ENCODE results near the gene LGALS7. TPM values are rescaled to one million over a fixed set of nuclear protein-coding genes. Genes with fewer than 3 reads are reported as not detected.
A peak's percentile ranks its signal among the peaks of the same experiment; 100 is the strongest.

The LGALS7 gene
- total and polyA plus RNA-seq, 8 donors = 1.7 to 1,381 (median 2.0) TPM; not detected in 5

- H3K36me3 ChIP-seq = peaks cover 86 to 100% (median 98%) of the 10 kb centered on the region in 4 donors
- no peaks in the 10 kb centered on the region for H3K27me3 ChIP-seq
- peaks cover 11 to 64% (median 40%) of the 10 kb centered on the region in 4 donors for H3K4me1 ChIP-seq
- no peak for DNase-seq
- 69 to 83% (median 80%) methylated on average over 25 to 30 of the region's 30 CpGs for WGBS, 5 donors
- intact Hi-C loops (cut with DNase I; ENCODE audit: low total_unique reads) = no loop called here
- TF ChIP-seq, protein P1, sequence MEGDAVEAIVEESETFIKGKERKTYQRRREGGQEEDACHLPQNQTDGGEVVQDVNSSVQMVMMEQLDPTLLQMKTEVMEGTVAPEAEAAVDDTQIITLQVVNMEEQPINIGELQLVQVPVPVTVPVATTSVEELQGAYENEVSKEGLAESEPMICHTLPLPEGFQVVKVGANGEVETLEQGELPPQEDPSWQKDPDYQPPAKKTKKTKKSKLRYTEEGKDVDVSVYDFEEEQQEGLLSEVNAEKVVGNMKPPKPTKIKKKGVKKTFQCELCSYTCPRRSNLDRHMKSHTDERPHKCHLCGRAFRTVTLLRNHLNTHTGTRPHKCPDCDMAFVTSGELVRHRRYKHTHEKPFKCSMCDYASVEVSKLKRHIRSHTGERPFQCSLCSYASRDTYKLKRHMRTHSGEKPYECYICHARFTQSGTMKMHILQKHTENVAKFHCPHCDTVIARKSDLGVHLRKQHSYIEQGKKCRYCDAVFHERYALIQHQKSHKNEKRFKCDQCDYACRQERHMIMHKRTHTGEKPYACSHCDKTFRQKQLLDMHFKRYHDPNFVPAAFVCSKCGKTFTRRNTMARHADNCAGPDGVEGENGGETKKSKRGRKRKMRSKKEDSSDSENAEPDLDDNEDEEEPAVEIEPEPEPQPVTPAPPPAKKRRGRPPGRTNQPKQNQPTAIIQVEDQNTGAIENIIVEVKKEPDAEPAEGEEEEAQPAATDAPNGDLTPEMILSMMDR (IDR thresholded peaks at IDR 0.05) = no peak
- TF ChIP-seq EP300 (IDR thresholded peaks at IDR 0.05) (no peak), POLR2AphosphoS5 (IDR thresholded peaks at IDR 0.05) (no peak), POLR2A (IDR thresholded peaks at IDR 0.05) (no peak)
- no peak overlapping the region for H3K4me3 ChIP-seq
- no peaks in the 10 kb centered on the region for H3K9me3 ChIP-seq
- H3K27ac ChIP-seq = peak overlapping the region in 4 of 5 donors; percentile 29 to 81 (median 39)
These were observed 46.5 kb downstream of the LGALS7 start for GRCh38 chr19:38726761-38727301.

DNA sequence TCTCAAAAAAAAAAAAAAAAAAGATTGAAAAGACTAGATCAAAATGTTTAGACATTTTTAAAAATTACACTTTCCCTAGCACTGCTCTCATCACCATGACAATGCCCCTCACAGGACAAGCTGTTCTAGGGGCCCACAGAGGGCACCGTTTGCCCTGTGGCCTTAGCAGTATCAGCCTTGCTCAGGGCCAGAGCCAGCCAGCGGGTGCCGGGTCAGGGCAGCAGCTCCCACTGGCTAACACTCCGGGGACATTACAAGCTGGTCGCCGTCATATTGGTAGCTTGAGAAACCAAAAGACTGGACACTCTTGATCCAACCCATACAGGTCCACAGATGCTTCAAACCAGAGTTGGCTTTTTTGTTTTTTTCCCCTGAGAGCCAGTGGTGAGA is 47.0 kb downstream of the LGALS7 start:
- intact Hi-C loops (cut with DNase I; ENCODE audit: low total_unique reads) = no loop called here
- Histone ChIP-seq H3K4me1 (peaks cover 5 to 64% (median 41%) of the 10 kb centered on the region in 4 donors), H3K36me3 (peaks cover 91 to 100% (median 98%) of the 10 kb centered on the region in 4 donors), H3K27ac (peak overlapping the region in 4 of 5 donors; percentile 29 to 81 (median 39)), H3K27me3 (no peaks in the 10 kb centered on the region), H3K9me3 (no peaks in the 10 kb centered on the region), H3K4me3 (no peak overlapping the region)
- DNase-seq = no peak
- TF ChIP-seq POLR2A (IDR thresholded peaks at IDR 0.05) = no peak
- TF ChIP-seq, protein P1 (IDR thresholded peaks at IDR 0.05) = no peak
- no peak for TF ChIP-seq EP300 (IDR thresholded peaks at IDR 0.05)
- no peak for TF ChIP-seq POLR2AphosphoS5 (IDR thresholded peaks at IDR 0.05)
- 74 to 90% (median 87%) methylated on average over 6 of the region's 6 CpGs for WGBS, 5 donors

DNA sequence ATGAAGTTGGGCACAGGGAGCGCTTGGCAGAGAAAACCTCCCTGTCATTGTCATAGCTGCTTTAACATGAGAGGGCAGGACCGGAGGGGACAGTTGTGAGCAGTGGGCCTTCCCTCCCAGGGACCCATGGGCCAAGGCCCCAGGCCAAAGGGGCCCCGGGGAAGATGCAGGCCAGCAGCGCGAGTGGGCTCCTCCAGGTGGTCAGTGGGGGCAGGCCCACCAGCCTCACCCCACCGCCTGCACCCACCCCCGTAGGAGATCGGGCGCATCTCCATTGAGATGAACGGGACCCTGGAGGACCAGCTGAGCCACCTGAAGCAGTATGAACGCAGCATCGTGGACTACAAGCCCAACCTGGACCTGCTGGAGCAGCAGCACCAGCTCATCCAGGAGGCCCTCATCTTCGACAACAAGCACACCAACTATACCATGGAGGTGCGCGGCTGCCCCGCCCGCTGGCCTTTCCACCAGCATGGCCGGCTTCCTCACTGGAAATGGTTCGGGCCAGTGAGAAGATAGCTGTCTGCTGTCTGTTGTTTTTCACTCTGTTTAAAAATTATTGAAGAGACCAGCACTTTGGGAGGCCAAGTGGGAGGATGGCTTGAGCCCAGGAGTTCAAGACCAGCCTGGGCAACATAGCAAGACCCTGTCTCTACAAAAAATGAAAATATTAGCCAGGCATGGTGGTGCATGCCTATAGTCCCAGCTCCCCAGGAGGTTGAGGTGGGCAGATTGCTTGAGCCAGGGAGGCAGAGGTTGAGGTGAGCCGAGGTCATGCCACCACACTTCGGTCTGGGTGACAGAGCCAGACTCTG is 47.6 kb downstream of the LGALS7 start:
- whole genome bisulfite sequencing, 5 donors = 87 to 91% (median 90%) methylated on average over 13 to 21 of the region's 21 CpGs
- H3K36me3 ChIP-seq = peaks cover 86 to 100% (median 98%) of the 10 kb centered on the region in 4 donors
- H3K27me3 ChIP-seq = no peaks in the 10 kb centered on the region
- H3K4me1 ChIP-seq = peaks cover 2 to 64% (median 41%) of the 10 kb centered on the region in 4 donors
- DNase-seq = no peak
- H3K9me3 ChIP-seq = no peaks in the 10 kb centered on the region
- H3K27ac ChIP-seq = peak overlapping the region in 3 of 5 donors; percentile 32 to 81 (median 46)
- H3K4me3 ChIP-seq = no peak overlapping the region
- TF ChIP-seq, protein P1 (IDR thresholded peaks at IDR 0.05) = no peak
- TF ChIP-seq EP300 (IDR thresholded peaks at IDR 0.05) (no peak), POLR2AphosphoS5 (IDR thresholded peaks at IDR 0.05) (no peak), POLR2A (IDR thresholded peaks at IDR 0.05) (no peak)
- intact Hi-C loops (cut with DNase I; ENCODE audit: low total_unique reads) = no loop called here

GRCh38 chr19:38723990-38724854 is 49.1 kb downstream of the LGALS7 start:
- intact Hi-C loops (cut with DNase I; ENCODE audit: low total_unique reads) = no loop called here
- H3K27ac ChIP-seq = peak overlapping the region in 4 of 5 donors; percentile 73 to 88 (median 82)
- WGBS, 5 donors = 92 to 94% (median 93%) methylated on average over 29 to 42 of the region's 42 CpGs
- no peaks in the 10 kb centered on the region for H3K9me3 ChIP-seq
- H3K4me3 ChIP-seq = no peak overlapping the region
- H3K4me1 ChIP-seq = peaks cover 17 to 66% (median 50%) of the 10 kb centered on the region in 4 donors
- TF ChIP-seq EP300 (IDR thresholded peaks at IDR 0.05) (no peak), POLR2AphosphoS5 (IDR thresholded peaks at IDR 0.05) (no peak), POLR2A (IDR thresholded peaks at IDR 0.05) (no peak)
- TF ChIP-seq, protein P1 (IDR thresholded peaks at IDR 0.05) = no peak
- peaks cover 86 to 100% (median 100%) of the 10 kb centered on the region in 4 donors for H3K36me3 ChIP-seq
- no peak for DNase-seq
- H3K27me3 ChIP-seq = no peaks in the 10 kb centered on the region
